GM20431 (cell line): ENCODE results near the gene TMTC4.
"Not testable (repeated sequence)": the region's sequence is repeated elsewhere in the genome, so short reads cannot be mapped to it uniquely, and the experiment has no call there.

Source experiments
- in situ Hi-C: fragments of 300-500 bp; cut with MseI, MboI; formaldehyde crosslinking; loops from one replicate; pipeline ENCODE4 v1.15.0; 2020; ENCODE audit warnings: low sequenced_read_pairs; ENCODE audit not compliant: unreplicated experiment

Gene TMTC4, protein sequence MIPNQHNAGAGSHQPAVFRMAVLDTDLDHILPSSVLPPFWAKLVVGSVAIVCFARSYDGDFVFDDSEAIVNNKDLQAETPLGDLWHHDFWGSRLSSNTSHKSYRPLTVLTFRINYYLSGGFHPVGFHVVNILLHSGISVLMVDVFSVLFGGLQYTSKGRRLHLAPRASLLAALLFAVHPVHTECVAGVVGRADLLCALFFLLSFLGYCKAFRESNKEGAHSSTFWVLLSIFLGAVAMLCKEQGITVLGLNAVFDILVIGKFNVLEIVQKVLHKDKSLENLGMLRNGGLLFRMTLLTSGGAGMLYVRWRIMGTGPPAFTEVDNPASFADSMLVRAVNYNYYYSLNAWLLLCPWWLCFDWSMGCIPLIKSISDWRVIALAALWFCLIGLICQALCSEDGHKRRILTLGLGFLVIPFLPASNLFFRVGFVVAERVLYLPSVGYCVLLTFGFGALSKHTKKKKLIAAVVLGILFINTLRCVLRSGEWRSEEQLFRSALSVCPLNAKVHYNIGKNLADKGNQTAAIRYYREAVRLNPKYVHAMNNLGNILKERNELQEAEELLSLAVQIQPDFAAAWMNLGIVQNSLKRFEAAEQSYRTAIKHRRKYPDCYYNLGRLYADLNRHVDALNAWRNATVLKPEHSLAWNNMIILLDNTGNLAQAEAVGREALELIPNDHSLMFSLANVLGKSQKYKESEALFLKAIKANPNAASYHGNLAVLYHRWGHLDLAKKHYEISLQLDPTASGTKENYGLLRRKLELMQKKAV

DNA sequence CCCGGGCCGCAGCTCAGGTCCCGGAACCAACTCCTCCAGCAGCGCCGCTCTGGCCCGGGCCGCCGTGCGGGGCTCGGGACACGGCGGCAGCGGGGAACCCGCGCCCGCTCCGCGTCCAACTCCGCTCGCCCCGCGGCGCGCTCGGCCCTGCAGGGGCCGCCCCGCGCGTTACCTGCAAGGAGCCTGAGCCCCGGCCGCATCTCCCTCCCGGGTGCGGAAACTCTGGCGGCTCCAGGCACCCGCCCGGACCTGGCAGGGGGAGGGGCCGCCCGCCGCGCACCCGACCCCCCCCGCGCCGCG lies at the start of gene TMTC4:
Gene TMTC4, minus strand, starts transcription at position 224 of the 300 bp plus-strand sequence. CDS start 4,433 bp downstream, outside the sequence.
- in situ Hi-C loops, result no loop called here

DNA sequence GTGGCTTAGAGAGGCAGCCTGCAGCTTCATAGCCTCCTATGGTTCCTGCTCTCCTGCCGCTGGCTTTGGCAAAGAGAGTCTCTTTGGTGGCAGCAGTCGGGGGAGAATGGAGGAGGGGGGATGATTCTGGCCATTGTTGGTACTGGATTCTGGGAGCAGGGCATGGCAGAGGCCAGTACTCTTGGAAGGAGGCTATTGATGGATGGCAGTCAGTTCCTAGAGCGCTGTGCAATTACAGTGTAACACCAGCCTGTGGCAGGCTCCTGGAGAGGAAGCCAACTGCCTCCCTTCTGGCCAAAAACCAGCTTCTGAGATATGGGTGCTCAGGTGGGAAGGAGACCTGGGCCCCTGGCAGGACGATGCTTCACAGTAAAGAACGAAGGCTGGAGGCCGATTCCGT lies 47.9 kb upstream of the TMTC4 start:
- in situ Hi-C loops, result no loop called here

DNA sequence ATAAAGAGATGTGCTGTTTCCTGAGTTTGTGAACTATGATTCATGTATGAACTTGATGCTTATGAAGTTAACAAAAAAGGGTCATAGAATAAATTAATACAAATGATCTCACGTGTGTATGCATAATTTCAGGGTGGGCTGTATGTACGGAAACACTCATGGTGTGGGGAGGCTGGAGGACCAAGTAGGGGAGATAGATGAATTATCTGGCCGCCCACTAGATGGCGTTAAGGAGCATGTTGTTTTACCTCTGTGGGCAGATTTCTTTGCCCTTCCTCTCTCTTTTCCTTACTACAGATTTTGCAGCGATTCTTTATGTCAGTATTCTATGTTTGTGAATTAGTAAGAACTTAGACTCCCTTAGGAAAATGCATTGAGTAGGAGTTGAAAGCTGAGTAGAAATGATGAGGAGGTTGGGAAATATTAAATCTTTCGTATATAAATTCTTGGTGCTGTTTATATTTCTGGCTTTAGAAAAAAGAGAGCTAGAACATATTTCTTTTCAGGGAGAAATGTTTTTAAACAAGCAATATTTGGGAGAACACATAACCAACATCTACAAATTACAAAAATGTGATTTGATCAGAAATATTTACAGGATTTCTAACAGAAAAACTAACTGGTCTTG lies 47.4 kb upstream of the TMTC4 start:
- in situ Hi-C loops, result no loop called here

DNA sequence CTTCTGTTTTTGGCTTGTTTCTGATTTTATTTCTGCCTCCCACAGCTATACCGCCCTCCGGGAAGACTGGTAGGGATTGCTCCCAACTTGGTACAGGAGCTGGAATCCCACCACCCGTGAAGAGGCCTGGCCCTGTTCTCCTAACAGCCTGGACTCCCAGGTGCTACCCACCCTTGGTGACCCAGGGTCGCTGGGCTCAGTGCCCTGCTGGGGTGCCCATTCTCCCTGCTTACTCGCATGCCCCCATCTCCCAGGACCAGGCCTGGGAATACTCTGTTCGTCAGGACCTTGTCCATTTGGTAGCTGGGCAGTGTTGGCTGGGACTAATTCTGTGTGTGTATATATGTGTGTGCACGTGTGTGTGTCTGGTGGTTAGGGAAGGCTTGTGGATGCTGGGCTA lies 41.0 kb upstream of the TMTC4 start:
- in situ Hi-C loops, result no loop called here

DNA sequence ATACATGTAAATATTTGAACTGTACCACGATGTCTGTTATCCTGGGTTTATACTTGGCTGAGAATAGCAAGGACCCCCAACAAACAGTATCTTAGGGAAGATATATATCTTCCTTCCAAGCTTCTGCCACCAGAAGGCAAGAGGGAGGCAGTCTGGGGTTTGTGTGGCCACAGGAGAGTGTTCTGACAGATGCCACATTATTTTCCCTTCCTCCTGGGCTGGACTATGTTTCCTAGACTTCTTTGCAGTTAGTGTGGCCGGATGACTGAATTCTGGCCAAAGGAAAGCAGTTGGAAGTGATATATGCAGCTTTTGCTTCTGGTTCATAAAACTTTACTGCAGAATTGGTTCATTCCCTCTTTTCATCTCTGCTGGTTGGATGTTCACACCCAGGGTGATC lies 39.9 kb upstream of the TMTC4 start:
- in situ Hi-C loops, result no loop called here

DNA sequence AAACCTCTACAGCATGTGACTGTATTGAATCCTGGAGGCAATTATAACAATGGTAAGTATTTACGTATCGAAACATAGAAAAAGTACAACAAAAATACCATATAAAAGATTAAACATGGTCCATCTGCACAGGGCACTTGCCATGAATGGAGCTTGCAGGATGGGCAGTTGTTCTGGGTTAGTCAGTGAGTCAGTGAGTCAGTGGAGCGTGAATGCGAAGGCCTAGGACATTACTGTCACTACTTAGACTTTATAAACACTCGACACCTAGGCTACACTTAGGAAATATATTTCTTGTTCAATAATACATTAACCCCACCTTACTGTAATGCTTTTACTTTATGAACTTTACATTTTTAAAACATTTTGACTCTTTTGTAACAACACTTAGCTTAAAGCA lies 35.6 kb upstream of the TMTC4 start:
- in situ Hi-C loops, result no loop called here

DNA sequence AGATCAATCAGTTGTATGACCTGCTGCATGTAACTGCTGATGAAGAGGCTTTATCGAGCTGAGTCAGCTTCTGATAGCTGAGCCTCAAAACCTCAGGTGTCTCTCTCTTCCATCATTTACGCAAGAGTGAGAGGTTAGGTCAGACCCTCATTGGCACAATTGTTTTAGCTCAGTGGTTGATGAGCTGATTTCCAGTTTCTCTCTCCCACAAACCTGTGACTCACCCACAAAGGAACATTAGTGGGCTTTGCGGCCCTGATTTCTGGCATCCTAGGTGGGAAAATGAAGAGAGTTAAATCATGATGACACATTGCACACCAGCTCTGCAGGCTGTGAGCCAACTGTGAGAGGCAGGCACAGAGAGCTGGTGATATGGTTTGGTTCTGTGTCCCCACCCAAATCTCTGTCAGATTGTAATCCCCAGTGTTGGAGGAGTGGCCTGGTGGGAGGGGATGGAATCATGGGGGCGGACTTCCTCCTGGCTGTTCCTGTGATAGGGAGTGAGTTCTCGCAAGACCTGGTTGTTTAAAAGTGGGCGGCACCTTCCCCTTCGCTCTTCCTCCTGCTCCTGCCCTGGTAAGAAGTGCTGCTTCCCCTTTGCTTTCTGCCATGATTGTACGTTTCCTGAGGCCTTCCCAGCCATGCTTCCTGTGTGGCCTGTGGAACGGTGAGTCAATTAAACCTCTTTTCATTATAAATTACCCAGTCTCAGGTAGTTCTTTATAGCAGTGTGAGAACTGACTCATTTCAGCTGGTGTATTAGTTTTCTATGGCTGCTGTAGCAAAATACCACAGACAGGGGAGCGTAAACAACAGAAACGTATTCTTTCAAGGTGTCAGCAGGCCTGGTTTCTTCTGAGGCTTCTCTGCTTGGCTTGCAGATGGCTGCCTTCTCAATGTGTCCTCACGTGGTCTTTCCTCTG lies 33.5 kb upstream of the TMTC4 start:
- in situ Hi-C loops, result no loop called here

DNA sequence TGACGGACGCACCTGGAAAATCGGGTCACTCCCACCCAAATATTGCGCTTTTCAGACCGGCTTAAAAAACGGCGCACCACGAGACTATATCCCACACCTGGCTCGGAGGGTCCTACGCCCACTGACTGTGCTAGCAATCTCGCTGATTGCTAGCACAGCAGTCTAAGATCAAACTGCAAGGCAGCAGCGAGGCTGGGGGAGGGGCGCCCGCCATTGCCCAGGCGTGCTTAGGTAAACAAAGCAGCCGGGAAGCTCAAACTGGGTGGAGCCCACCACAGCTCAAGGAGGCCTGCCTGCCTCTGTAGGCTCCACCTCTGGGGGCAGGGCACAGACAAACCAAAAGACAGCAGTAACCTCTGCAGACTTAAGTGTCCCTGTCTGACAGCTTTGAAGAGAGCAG lies 23.7 kb upstream of the TMTC4 start:
- in situ Hi-C loops, result not testable (repeated sequence)

DNA sequence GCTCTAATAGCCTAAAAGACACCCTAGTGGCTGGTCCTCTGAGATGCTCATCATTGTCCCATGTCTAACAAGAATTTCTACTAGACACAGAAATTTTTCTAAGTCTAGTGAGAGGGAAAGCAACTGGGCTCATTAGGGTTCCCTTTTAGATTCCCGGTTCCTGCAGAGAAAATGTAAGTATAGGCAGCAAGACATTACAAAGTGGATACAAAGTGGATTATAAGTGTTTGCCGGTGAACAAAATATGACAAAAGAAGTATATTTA lies 20.8 kb upstream of the TMTC4 start:
- in situ Hi-C loops, result no loop called here

DNA sequence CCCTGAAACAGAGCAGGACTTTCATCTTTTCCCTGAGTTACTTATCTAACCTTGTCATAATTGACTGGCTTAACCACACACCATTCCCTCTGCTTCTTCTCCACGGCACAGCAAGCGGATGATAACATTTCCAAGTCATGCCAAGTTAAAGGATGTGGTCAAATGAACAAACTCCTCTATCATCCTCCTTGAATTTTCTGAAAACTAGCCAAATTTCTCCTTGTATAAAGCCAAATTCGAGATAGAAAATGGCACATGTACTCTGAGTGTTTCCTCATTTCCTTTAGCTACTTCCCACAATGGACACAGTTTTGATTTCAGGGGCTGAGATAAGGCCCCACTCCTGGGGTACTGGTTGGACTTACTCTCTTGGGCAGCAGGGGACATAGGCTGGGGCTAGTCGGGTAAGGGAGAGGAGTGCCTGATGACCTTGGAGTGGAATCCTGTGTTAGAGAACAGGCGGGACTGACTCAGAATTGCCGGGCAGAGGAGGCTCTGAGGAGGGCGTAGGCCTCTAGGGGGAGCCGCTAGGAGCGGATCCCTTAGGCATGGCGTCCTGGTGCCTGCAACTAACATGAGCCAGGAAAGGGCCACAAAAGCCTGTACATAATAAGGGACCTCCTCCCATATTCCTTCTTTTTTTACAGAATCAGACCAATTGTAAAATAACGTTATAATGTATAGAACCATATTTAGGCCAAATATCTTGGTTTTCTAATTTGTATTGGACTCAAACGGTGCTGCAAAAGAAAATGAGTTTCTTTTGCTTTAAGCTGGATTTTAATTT lies 20.3 kb upstream of the TMTC4 start:
- in situ Hi-C loops, result no loop called here

DNA sequence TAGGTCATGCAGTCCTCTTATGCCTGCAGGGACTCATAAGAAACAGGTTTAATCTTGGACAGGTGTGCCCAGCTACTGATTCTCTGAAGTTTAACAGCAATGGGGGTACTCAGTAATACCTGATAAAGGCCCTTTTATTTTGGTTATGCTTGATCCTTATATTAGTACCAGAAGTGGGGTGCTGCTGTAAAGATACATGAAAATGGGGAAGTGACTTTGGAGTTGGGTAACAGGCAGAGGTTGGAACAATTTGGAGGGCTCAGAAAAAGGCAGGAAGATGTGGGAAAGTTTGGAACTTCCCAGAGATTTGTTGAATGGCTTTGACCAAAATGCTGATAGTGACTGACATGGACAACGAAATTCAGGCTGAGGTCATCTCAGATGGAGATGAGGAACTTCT lies 14.6 kb upstream of the TMTC4 start:
- in situ Hi-C loops, result no loop called here

DNA sequence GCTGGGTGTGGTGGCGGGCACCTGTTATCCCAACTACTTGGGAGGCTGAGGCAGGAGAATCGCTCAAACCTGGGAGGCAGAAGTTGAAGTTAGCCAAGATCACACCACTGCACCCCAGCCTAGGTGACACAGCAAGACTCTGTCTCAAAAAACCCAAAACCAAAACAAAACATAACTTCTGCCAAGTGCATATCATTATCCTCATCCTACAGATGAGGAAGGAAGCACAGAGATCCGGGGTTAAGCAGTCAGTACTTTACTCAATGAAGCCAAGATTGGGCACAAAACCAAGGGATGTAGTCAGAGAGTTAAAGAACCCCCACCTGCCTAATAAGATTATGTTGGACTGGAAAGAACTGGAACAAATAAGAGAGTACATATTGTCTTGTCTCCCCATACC lies 5.5 kb upstream of the TMTC4 start:
- in situ Hi-C loops, result no loop called here

DNA sequence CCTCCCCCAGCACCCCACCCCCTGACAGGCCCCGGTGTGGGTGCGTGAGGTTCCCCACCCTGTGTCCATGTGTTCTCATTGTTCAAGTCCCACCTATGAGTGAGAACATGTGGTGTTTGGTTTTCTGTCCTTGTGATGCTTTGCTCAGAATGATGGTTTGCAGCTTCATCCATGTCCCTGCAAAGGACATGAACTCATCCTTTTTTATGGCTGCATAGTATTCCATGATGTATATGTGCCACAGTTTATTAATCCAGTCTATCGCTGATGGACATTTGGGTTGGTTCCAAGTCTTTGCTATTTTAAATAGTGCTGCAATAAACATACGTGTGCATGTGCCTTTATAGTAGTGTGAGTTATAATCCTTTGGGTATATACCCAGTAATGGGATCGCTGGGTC lies 2.5 kb upstream of the TMTC4 start:
- in situ Hi-C loops, result not testable (repeated sequence)

DNA sequence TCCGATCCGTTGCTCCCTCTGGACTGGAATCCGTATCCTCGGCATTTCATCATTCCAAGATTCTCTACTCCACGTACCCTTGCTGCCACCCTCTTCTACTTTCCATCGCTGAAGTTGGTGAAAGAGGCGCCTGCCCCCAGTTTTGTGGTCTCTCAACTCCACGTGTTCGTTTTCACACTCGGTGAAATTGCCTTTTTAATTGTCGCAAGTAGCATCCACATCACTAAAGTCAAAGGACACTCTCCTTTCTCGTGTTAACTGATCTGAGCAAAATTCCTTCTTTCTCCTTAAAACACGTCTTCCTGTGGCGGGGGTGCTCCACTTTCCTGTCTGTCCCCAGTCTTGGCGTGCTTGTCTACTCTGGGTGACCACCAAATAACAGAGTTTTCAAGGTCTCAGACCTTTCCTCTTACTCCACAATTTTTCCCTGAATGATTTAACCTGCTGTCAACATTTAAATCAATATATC lies 1.1 kb upstream of the TMTC4 start:
- in situ Hi-C loops, result no loop called here

DNA sequence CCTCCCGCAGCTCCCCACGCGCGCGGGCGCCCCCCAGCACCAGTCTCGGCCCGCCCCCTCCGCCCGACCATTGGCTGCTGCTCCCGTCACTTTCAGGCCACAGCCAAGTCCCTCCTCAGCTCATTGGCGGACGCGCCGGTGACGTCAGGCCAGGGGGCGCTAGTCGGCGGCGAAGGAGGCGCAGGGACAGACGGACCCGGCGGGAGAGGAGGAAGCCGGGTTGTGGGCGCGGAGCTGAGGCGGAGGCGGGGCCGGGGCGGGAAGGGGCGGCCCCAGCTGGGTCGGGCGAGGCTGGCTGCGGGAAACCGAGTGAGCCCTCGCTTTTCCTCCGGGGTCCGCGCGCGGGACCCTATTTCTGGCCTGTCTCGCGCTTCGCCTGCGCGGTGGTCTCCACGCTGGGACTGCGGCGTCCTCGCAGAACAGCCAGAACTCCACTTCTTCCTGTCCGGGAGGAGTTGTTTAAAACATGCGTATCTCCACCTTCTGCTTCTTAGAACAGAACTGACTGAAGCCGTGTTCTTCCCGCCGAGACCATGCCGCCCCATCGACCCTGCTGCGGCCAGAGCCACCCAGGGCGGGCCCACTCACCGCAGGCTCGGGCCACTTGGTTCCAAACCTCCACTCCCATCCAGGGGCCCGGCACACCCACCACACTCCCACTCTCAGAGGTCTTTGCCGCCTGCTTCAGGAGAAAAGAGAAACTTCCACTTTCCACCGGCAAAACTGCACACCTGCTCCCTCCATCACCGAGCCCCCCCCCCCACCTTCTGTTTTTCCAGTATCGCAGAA lies 471 bp upstream of the TMTC4 start:
- in situ Hi-C loops, result no loop called here

DNA sequence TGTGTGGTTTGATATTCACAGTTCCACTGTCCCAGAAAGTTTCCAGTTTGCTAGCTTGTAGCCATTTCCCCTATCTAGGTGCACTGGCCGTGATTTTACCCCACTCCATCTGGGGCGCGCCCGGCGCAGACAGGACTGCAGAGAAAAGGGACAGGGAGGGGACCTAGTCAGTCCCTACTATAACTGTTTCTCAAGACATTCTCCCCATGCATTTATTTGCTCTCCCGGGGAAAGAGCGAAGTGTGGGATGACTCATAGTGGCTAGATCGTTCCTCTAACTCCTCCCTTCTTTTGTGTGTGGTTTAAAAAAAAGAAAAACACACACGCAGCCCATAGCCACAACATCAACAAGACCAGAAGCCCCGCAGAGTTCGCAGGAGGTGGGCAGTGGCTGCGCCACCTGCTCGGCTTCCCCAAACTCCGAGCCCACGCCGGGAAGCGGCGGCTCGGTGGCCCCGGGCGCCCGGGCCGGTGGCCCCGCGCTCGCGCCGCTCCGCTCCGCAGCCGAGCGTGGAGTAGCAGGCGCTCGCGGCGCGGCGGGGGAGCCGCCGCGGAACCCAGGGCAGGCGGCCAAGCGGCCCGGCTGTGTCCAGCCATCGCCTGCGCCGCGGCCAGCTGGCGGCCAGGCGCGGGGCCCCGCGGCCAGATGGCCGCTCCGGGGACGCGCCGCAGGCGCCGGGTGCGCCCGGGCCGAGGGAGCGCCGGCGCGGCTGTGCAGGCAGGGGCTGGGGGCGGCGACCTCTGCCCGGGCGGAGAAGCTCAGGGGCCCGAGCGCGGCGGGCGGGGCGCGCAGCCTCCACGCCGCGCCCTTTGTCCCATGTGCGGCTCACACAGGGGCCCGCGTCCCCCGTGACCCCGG lies 653 bp downstream of the TMTC4 start:
- in situ Hi-C loops, result no loop called here

DNA sequence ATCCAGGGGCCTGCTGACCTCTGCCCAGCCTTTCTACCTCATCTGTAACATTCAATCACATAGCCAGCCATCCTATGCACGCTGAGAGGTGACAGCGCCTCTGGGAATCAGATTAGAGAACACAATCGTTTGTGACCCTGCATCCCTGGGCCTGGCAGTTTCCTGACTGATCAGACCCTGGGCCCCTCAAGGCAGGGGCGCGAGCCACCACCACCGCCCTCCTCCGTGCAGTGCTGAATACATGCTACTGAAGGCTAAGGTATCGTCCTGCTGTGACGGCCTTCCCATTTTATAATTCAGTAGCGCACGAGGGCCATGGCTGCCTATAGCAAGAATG lies 1.3 kb downstream of the TMTC4 start:
- in situ Hi-C loops, result no loop called here
